ENCODE data around the gene TEX14. TPM values are rescaled to one million over a fixed set of nuclear protein-coding genes. Genes with fewer than 3 reads are reported as not detected.

Gene TEX14, protein sequence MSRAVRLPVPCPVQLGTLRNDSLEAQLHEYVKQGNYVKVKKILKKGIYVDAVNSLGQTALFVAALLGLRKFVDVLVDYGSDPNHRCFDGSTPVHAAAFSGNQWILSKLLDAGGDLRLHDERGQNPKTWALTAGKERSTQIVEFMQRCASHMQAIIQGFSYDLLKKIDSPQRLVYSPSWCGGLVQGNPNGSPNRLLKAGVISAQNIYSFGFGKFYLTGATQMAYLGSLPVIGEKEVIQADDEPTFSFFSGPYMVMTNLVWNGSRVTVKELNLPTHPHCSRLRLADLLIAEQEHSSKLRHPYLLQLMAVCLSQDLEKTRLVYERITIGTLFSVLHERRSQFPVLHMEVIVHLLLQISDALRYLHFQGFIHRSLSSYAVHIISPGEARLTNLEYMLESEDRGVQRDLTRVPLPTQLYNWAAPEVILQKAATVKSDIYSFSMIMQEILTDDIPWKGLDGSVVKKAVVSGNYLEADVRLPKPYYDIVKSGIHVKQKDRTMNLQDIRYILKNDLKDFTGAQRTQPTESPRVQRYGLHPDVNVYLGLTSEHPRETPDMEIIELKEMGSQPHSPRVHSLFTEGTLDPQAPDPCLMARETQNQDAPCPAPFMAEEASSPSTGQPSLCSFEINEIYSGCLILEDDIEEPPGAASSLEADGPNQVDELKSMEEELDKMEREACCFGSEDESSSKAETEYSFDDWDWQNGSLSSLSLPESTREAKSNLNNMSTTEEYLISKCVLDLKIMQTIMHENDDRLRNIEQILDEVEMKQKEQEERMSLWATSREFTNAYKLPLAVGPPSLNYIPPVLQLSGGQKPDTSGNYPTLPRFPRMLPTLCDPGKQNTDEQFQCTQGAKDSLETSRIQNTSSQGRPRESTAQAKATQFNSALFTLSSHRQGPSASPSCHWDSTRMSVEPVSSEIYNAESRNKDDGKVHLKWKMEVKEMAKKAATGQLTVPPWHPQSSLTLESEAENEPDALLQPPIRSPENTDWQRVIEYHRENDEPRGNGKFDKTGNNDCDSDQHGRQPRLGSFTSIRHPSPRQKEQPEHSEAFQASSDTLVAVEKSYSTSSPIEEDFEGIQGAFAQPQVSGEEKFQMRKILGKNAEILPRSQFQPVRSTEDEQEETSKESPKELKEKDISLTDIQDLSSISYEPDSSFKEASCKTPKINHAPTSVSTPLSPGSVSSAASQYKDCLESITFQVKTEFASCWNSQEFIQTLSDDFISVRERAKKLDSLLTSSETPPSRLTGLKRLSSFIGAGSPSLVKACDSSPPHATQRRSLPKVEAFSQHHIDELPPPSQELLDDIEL (N-terminal part only)
- total RNA-seq (2022; extraction: Qiagen RNA extraction), result 0.16 to 0.50 TPM (median 0.16 TPM) in 5 replicates

DNA sequence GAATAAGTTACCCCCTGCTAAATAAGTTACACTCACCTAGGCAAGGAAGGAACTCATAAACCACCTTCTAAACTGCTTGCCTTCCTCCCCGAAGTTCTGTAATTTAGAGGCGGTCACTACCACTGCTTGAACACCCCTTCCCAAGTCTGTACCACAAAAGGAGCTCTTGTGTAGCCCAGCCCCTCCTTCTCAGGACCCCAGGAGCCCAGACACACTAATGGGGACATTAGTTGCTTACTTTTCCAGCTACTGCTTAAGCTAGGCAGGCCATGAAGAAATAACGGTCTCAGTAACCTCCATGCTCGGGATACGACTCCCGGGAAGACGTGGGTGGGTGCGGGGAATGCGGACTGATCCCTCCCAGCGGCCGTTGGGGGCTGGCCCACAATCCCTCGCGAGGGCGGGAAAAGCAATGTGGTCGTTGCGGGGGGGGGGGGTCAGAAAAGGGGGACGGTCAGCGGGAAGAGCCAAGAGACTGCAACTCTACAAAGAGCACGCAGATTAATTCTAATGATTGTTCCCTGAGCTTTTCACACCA lies at the start of gene TEX14:
Gene TEX14 (minus strand): TSS at position 345 of the 538 bp plus-strand sequence. CDS start 40,044 bp downstream, outside the sequence.

DNA sequence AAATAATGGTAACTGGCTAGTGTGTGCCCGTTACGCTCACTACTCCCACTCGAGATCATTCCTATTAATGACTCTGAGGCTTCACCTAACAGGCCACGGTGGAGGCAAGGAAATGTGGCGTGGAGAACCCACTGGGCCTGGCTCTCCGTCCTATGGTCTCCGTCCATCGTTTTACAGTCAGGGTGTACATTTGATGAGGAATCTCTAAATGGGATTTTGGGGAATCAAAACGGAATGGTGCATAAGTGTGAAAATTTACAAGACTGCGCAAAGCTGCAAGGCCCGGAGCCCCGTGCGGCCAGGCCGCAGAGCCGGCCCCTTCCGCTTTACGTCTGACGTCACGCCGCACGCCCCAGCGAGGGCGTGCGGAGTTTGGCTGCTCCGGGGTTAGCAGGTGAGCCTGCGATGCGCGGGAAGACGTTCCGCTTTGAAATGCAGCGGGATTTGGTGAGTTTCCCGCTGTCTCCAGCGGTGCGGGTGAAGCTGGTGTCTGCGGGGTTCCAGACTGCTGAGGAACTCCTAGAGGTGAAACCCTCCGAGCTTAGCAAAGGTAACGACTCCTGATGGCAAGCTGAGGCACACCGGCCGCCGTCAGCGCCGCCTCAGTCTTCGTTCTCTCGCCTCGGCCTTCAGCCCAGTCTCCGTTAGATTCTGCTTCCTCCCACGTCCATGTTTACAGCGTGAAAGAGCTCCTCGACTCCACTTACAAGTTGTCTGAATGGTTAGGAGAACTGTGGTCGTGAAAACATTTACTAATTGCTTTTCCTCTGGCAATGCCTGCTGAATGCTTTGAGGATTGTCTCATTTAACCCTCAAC lies 602 bp upstream of the TEX14 start, which contains the start of gene RAD51C:
Gene RAD51C (plus strand): TSS at position 364 of the 817 bp plus-strand sequence. CDS start 42 bp downstream, at position 406.

DNA sequence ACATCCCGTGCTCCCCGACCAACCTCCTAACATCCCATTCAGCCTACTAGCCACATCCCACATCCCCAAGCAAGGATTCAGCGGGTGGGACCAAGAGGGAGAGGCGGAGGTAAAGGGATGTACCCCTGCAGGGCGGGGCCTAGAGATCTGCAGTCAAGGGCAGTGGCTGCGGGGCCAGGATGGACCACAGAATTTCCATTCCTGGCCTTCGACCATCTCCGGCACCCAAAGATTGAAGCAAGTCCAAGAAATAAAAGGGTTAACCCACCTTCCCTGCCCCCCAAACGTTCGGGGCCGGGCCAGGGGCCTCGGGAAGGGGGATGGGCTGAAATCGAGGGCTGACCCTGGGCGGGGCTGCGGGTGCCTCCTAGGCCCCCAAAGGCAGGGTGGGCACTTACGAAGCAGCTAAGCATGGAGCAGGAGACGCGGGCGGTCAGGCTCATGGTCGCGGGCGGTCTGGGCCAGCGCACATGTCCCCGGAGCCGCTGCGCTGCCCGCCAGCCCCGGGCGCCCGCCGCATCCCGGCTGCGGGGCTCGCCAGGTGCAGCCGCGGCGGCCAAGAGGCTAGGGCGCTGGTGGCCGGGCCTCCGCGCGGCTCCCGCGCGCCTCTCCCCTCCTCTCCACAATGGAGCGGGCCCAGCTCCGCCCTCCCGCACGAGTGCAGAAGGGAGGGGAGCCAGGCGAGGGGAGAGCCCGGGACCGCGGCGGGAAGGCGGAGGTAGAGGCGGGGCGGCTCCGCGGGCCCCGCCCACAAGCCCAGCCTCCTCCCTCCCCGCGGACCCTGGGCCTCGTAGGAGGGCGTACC lies 177.7 kb downstream of the TEX14 start, which contains the start of gene MTMR4:
Gene MTMR4 (minus strand): TSS at position 674 of the 805 bp plus-strand sequence. CDS start 231 bp downstream, at position 443.

Other genes with a start within 250 kb of the TEX14 start
- not detected in 5 replicates for gene HSF5, start 203.6 kb downstream of the TEX14 start, total RNA-seq (2022; extraction: Qiagen RNA extraction)
- 7.3 to 12.3 TPM (median 9.4 TPM) in 5 replicates for gene MTMR4, start 177.4 kb downstream of the TEX14 start, total RNA-seq (2022; extraction: Qiagen RNA extraction)
- 49.3 to 61.9 TPM (median 55.1 TPM) in 5 replicates for gene RAD51C, start 557 bp upstream of the TEX14 start, total RNA-seq (2022; extraction: Qiagen RNA extraction)
- gene PPM1E, start 63.8 kb upstream of the TEX14 start, total RNA-seq (2022; extraction: Qiagen RNA extraction), result 0.03 to 0.07 TPM (median 0.03 TPM) in 5 replicates